DND-41 (cell line): ENCODE measurements around the gene KIRREL3.
"Not testable (repeated sequence)": the region's sequence is repeated elsewhere in the genome, so short reads cannot be mapped to it uniquely, and the experiment has no call there.

Source experiments
- ATAC-seq: fragments of 200-7000 bp; cut with Tn5 transposase; 3 replicates; pipeline ENCODE4 v1.9.1; 2021; ENCODE audit warnings: low read depth; ENCODE audit not compliant: insufficient read depth
- DNase-seq: peaks from one replicate; pipeline ENCODE4 v3.0.0-alpha.2; 2020
- H2AFZ ChIP-seq: 2 replicates; pipeline ENCODE4 v1.6.0; 2012; ENCODE audit warnings: low read depth, low read length
- H3K27ac ChIP-seq: 2 replicates; pipeline ENCODE4 v1.5.1; 2012; ENCODE audit warnings: low read length, inconsistent platforms
- H3K27me3 ChIP-seq: fragments of 200-600 bp; sonication (generic); 2 replicates; pipeline ENCODE4 v1.6.0; 2012; ENCODE audit warnings: low read length, mild to moderate bottlenecking, inconsistent platforms; ENCODE audit not compliant: insufficient read depth, poor library complexity
- H3K36me3 ChIP-seq: 2 replicates; pipeline ENCODE4 v1.5.1; 2012; ENCODE audit warnings: low read length, inconsistent platforms; ENCODE audit not compliant: insufficient read depth
- H3K4me1 ChIP-seq: 2 replicates; pipeline ENCODE4 v1.5.1; 2012; ENCODE audit warnings: mild to moderate bottlenecking, low read length; ENCODE audit not compliant: insufficient read depth
- H3K4me2 ChIP-seq: 2 replicates; pipeline ENCODE4 v1.6.0; 2012; ENCODE audit warnings: mild to moderate bottlenecking, moderate library complexity, low read length, inconsistent platforms; ENCODE audit not compliant: insufficient read depth
- H3K4me3 ChIP-seq, 2 experiments: fragments of 200-600 bp in 1 of 2; shearing (Covaris generic) in 1 of 2; 2 replicates each; pipeline ENCODE4 v1.5.1; 2012 to 2016; ENCODE audit warnings: inconsistent platforms in 2 of 2, low read length in 2 of 2, mild to moderate bottlenecking in 2 of 2, low read depth in 1 of 2, moderate library complexity in 1 of 2
- H3K79me2 ChIP-seq: 2 replicates; pipeline ENCODE4 v1.6.0; 2012; ENCODE audit warnings: low read length, inconsistent platforms; ENCODE audit not compliant: insufficient read depth
- H3K9ac ChIP-seq: 2 replicates; pipeline ENCODE4 v1.6.0; 2012; ENCODE audit warnings: low read depth, mild to moderate bottlenecking, inconsistent platforms, low read length, moderate library complexity
- H3K9me3 ChIP-seq: 2 replicates; pipeline ENCODE4 v1.5.1; 2012; ENCODE audit warnings: low read length, moderate library complexity, mild to moderate bottlenecking, inconsistent platforms; ENCODE audit not compliant: insufficient read depth, severe bottlenecking
- H4K20me1 ChIP-seq: 2 replicates; pipeline ENCODE4 v1.6.0; 2012; ENCODE audit warnings: low read length; ENCODE audit not compliant: insufficient read depth
- CTCF ChIP-seq: IDR thresholded peaks from 2 replicates; pipeline ENCODE4 v1.5.1; 2012; ENCODE audit warnings: borderline replicate concordance, low read length, moderate library complexity, mild to moderate bottlenecking; ENCODE audit not compliant: poor library complexity, severe bottlenecking; ENCODE audit errors: extremely low read depth
- EZH2 ChIP-seq: IDR thresholded peaks from 3 replicates; pipeline ENCODE4 v1.6.1; 2012; ENCODE audit warnings: borderline replicate concordance, low read depth, mild to moderate bottlenecking, moderate library complexity, low read length, inconsistent platforms; ENCODE audit not compliant: severe bottlenecking

The KIRREL3 gene

GRCh38 chr11:126385991-126386728 lies 614.4 kb downstream of the KIRREL3 start:
- Histone ChIP-seq H4K20me1 (peaks cover 21% of the 10 kb centered on the region), H3K4me1 (no peaks in the 10 kb centered on the region), H3K27me3 (no peaks in the 10 kb centered on the region), H3K4me2 (no peak overlapping the region), H2AFZ (no peak overlapping the region), H3K4me3 (no peak overlapping the region), H3K36me3 (no peaks in the 10 kb centered on the region), H3K79me2 (peaks cover 10% of the 10 kb centered on the region), H3K9me3 (no peaks in the 10 kb centered on the region), H3K27ac (no peak overlapping the region), H3K9ac (no peak overlapping the region)
- DNase-seq: no peak
- no peak for ATAC-seq
- no peak for TF ChIP-seq CTCF
- TF ChIP-seq EZH2: no peak

GRCh38 chr11:126384449-126385070 lies 616.0 kb downstream of the KIRREL3 start:
- no peak overlapping the region for H3K27ac ChIP-seq
- H3K9me3 ChIP-seq: no peaks in the 10 kb centered on the region
- H3K9ac ChIP-seq: no peak overlapping the region

GRCh38 chr11:126383339-126384335 lies 616.9 kb downstream of the KIRREL3 start:
- TF ChIP-seq CTCF: no peak
- no peak for TF ChIP-seq EZH2
- H3K27me3 ChIP-seq: no peaks in the 10 kb centered on the region
- H3K27ac ChIP-seq: no peak overlapping the region
- H4K20me1 ChIP-seq: peaks cover 30% of the 10 kb centered on the region
- no peak overlapping the region for H3K9ac ChIP-seq
- DNase-seq (no peak), ATAC-seq (no peak)
- H3K79me2 ChIP-seq: peaks cover 11% of the 10 kb centered on the region
- no peak overlapping the region for H3K4me2 ChIP-seq
- H3K4me1 ChIP-seq: no peaks in the 10 kb centered on the region
- no peak overlapping the region for H2AFZ ChIP-seq
- H3K9me3 ChIP-seq: no peaks in the 10 kb centered on the region
- H3K36me3 ChIP-seq: no peaks in the 10 kb centered on the region
- H3K4me3 ChIP-seq: no peak overlapping the region

More at GRCh38 chr11:126384449-126385070, 616.0 kb downstream of the KIRREL3 start:
- no peaks in the 10 kb centered on the region for H3K36me3 ChIP-seq
- H3K27me3 ChIP-seq: no peaks in the 10 kb centered on the region
- peaks cover 27% of the 10 kb centered on the region for H4K20me1 ChIP-seq
- peaks cover 5% of the 10 kb centered on the region for H3K79me2 ChIP-seq
- H3K4me2 ChIP-seq: no peak overlapping the region
- no peak overlapping the region for H2AFZ ChIP-seq
- ATAC-seq (no peak; the same call in 2 of the 3 replicates), DNase-seq (no peak)
- no peaks in the 10 kb centered on the region for H3K4me1 ChIP-seq
- no peak overlapping the region for H3K4me3 ChIP-seq
- TF ChIP-seq CTCF (no peak), EZH2 (no peak)

GRCh38 chr11:126382641-126383040 lies 617.9 kb downstream of the KIRREL3 start:
- H3K4me3 ChIP-seq, H2AFZ ChIP-seq, H3K4me2 ChIP-seq, H3K4me1 ChIP-seq, H3K9me3 ChIP-seq, H3K36me3 ChIP-seq, ATAC-seq, DNase-seq, H3K27ac ChIP-seq, H3K27me3 ChIP-seq, H3K9ac ChIP-seq: not testable (repeated sequence)
- H3K79me2 ChIP-seq: peaks cover 19% of the 10 kb centered on the region
- peaks cover 32% of the 10 kb centered on the region for H4K20me1 ChIP-seq

GRCh38 chr11:126381960-126382359 lies 618.6 kb downstream of the KIRREL3 start:
- not testable (repeated sequence) for ATAC-seq, H3K4me1 ChIP-seq, H3K9ac ChIP-seq, H3K36me3 ChIP-seq, H3K9me3 ChIP-seq, H3K4me3 ChIP-seq, H3K27me3 ChIP-seq, DNase-seq, H3K27ac ChIP-seq, H3K4me2 ChIP-seq, H2AFZ ChIP-seq
- peaks cover 21% of the 10 kb centered on the region for H3K79me2 ChIP-seq
- peaks cover 32% of the 10 kb centered on the region for H4K20me1 ChIP-seq
